ENCODE measurements around the gene CCDC134.

DNA sequence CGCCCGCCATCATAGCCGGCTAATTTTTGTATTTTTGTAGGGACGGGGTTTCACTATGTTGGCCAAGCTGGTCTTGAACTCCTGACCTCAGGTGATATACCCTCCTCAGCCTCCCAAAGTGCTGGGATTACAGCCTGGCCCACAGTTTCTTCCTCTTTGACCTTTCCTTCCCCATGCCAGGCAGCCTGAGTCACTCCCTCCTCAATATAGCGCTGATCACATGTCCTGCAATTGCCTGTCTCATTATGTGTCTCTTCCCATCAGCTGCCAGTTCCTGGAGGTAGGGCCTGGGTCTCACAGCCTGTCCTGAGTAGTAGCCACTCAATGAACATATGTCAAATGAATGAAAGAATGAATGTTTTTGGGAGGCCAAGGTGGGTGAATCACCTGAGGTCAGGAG, 43.0 kb upstream of the CCDC134 start:
- TF ChIP-seq, protein P1, sequence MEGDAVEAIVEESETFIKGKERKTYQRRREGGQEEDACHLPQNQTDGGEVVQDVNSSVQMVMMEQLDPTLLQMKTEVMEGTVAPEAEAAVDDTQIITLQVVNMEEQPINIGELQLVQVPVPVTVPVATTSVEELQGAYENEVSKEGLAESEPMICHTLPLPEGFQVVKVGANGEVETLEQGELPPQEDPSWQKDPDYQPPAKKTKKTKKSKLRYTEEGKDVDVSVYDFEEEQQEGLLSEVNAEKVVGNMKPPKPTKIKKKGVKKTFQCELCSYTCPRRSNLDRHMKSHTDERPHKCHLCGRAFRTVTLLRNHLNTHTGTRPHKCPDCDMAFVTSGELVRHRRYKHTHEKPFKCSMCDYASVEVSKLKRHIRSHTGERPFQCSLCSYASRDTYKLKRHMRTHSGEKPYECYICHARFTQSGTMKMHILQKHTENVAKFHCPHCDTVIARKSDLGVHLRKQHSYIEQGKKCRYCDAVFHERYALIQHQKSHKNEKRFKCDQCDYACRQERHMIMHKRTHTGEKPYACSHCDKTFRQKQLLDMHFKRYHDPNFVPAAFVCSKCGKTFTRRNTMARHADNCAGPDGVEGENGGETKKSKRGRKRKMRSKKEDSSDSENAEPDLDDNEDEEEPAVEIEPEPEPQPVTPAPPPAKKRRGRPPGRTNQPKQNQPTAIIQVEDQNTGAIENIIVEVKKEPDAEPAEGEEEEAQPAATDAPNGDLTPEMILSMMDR (conservative IDR thresholded peaks at IDR 0.05 in 1 of 2, IDR thresholded peaks at IDR 0.05 in 1 of 2; ENCODE audit: low read depth in 1 of 2, low read length in 2 of 2): no peak
- TF ChIP-seq EZH2 (IDR thresholded peaks at IDR 0.05; ENCODE audit: low read length, missing control alignments): no peak
